ENCODE results near the gene INPP5A. TPM values are rescaled to one million over a fixed set of nuclear protein-coding genes. Genes with fewer than 3 reads are reported as not detected.

The INPP5A gene
- total and polyA plus RNA-seq, 2 of the 13 experiments (the other 11 are each of a cell fraction or from before 2014, with no cell fraction given), result 17.5 to 37.9 TPM

GRCh38 chr10:132593900-132594876 lies 56.6 kb downstream of the INPP5A start:
- 91% methylated on average over 25 of the region's 25 CpGs for WGBS (ENCODE audit: low lambda C conversion rate)
- POLR2A ChIA-PET, result no interaction called here
- FAIRE-seq, result no peak
- Histone ChIP-seq H3K27me3 (ENCODE audit: control insufficient read depth in 1 of 2, insufficient read depth in 2 of 2, low read length in 2 of 2) (no peaks in the 10 kb centered on the region; a peak in 1 of 5 replicates), H2AFZ (ENCODE audit: low read length) (no peak overlapping the region), H3K4me1 (ENCODE audit: insufficient read depth, low read length) (peaks cover 60% of the 10 kb centered on the region), H3K4me2 (ENCODE audit: low read depth, low read length) (no peak overlapping the region), H3K27ac (ENCODE audit: extremely low read length, insufficient read depth, low read length) (no peak overlapping the region), H3K9me3 (ENCODE audit: low read length) (no peaks in the 10 kb centered on the region), H3K9ac (ENCODE audit: insufficient read depth, low read depth, low read length) (no peak overlapping the region), H3K4me3 (replicated peaks in 1 of 3; ENCODE audit: insufficient read depth in 1 of 3, low read depth in 2 of 3, low read length in 3 of 3) (no peak overlapping the region), H4K20me1 (ENCODE audit: insufficient read depth, low read length) (no peaks in the 10 kb centered on the region), H3K79me2 (ENCODE audit: insufficient read depth, low read length) (peaks cover 42% of the 10 kb centered on the region), H3K36me3 (replicated peaks in 1 of 2; ENCODE audit: control insufficient read depth in 1 of 2, insufficient read depth in 2 of 2, low read length in 2 of 2) (no peaks in the 10 kb centered on the region)
- ATAC-seq, result no peak
- no TSS peak for BruUV-seq (replicated peaks)
- CTCF ChIA-PET (ENCODE audit: low intra/inter-chr PET ratio, low total read pairs), result no interaction called here
- TF ChIP-seq RNF2 (conservative IDR thresholded peaks at IDR 0.05; ENCODE audit: low read depth), result no peak
- TF ChIP-seq CCAR2 (optimal IDR thresholded peaks at IDR 0.05; ENCODE audit: low read depth, low read length), result no peak
- TF ChIP-seq ZNF782 (CRISPR knock-in tag; IDR thresholded peaks at IDR 0.05; ENCODE audit: borderline replicate concordance), result no peak
- no peak for TF ChIP-seq ZNF136 (CRISPR knock-in tag; IDR thresholded peaks at IDR 0.05; ENCODE audit: low read depth)
- TF ChIP-seq ZNF776 (CRISPR knock-in tag; IDR thresholded peaks at IDR 0.05), result no peak
- peak; percentile 16; the same call in 1 of the 2 replicates for TF ChIP-seq MNT (IDR thresholded peaks at IDR 0.05)
- 0 out of 2 replicates have a peak, but pooled peaks have one; percentile 35 for TF ChIP-seq ZBTB38 (CRISPR knock-in tag; IDR thresholded peaks at IDR 0.05)
- no peak for TF ChIP-seq FOXA3 (CRISPR knock-in tag; IDR thresholded peaks at IDR 0.05)
- TF ChIP-seq FOSL2 (CRISPR knock-in tag; IDR thresholded peaks at IDR 0.05), result no peak
- no peak for TF ChIP-seq PRDM10 (CRISPR knock-in tag; IDR thresholded peaks at IDR 0.05; ENCODE audit: low read depth)
- no peak for TF ChIP-seq HDAC2 (CRISPR knock-in tag; IDR thresholded peaks at IDR 0.05)
- in situ Hi-C loops (cut with HindIII; ENCODE audit: extremely low pct_ligation_motif_present, low pct_unique_long_range_greater_than_20kb), result no loop called here
- DNase-seq (ENCODE audit: low spot score), result no peak
- intact Hi-C loops (cut with micrococcal nuclease; ENCODE audit: unreplicated experiment), result loop anchor here (5.0 kb wide), 3 partner anchors 43 to 132 kb away; no protein-coding TSS in a partner anchor

Measured in HepG2 (cell line).